ENCODE results near the gene NPHP4.
"Not testable (repeated sequence)": the region's sequence is repeated elsewhere in the genome, so short reads cannot be mapped to it uniquely, and the experiment has no call there.

Gene NPHP4

GRCh38 chr1:5911871-5912271, 80.4 kb downstream of the NPHP4 start:
- DNase-seq (ENCODE audit: low read depth) = no peak

DNA sequence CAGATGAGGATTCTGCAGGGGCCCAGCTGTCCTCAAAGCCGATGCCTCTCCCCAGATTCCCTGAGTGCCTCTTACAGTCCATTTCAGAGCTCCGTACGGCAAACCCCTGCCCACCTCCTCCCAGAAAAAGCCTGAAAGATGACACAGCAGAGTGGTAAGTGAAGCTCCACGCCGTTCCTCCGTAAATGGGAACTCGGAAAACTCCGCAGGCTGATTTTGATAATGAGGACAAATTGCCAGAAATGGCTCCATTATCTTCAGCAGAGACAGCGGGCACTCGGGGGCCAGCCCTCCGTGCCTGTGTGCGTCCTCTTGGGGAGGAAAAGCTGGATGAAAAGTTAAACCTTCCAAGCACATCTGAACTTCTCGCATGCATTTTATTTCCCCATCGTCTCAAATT, 81.1 kb downstream of the NPHP4 start:
- DNase-seq (ENCODE audit: low read depth) = no peak

- DNase-seq (ENCODE audit: low read depth) = no peak
These were observed 81.6 kb downstream of the NPHP4 start for GRCh38 chr1:5910666-5911065.

GRCh38 chr1:5910276-5910620, 82.0 kb downstream of the NPHP4 start:
- no peak for DNase-seq (ENCODE audit: low read depth)

GRCh38 chr1:5909576-5910275, 82.5 kb downstream of the NPHP4 start:
- DNase-seq (ENCODE audit: low read depth) = no peak

- DNase-seq (ENCODE audit: low read depth) = no peak
These were observed 83.5 kb downstream of the NPHP4 start for GRCh38 chr1:5908461-5909375.

- DNase-seq (ENCODE audit: low read depth) = no peak
These were observed 84.3 kb downstream of the NPHP4 start for GRCh38 chr1:5907966-5908365.

DNA sequence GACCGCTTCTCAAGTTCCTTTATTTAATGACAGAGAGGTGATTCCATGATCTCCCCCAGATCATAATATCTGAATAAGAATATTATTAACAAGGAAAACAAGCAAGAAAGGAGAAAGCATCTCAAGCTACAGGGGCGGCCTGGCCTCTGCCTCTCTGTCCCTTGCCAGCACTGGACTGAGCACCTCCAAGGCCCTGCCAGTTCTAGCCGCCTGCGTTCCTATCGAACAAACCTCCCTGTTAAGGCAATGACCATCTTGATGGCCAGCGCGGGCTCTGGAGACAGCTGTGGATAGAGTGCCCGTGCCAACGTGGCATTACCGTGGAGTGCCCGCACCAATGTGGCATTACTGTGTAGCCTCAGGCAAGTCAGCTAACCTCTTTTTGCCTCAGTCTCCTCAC, 84.8 kb downstream of the NPHP4 start:
- DNase-seq (ENCODE audit: low read depth) = no peak

- DNase-seq (ENCODE audit: low read depth) = no peak
These were observed 85.3 kb downstream of the NPHP4 start for GRCh38 chr1:5906966-5907365.

DNA sequence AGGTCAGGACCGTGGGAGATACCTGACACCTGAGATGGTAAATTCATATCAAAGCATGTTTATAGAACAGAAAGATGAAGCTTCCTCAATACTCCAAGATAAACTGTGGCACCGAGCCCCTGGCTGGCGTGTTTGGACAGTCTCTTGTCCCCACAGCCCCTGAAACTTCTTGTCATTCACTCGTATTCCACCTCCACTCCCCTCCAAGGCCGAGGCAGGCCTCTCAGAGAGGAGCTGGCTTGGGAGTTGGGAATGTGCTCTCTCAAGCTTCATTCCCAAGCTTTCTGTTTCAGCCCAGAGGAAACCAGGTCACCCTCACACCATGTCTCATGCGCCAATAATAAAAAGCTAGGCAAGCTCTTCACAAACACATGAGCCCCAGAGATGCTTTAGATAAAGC, 86.1 kb downstream of the NPHP4 start:
- DNase-seq (ENCODE audit: low read depth) = no peak

DNA sequence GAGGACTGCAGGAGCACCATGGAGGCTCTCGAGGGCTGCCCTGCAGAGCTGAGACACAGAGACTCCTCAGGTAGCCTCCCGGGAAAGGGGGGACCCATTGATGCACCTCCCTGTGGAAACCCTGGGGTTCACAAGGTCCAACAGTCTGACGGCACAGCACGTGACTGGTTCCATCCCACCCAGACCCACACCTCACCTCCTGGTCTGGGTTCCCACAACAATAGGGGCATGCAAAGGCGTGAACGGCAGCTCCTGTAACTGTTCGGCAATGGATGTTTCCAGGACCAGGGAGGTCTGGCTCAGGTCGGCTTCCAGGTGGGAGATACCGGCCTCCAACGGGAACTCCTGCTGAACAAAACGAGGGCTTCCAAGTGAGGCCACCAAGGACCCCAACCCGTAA, 86.8 kb downstream of the NPHP4 start:
- DNase-seq (ENCODE audit: low read depth) = no peak

- DNase-seq (ENCODE audit: low read depth) = no peak
These were observed 87.7 kb downstream of the NPHP4 start for GRCh38 chr1:5904551-5904950.

DNA sequence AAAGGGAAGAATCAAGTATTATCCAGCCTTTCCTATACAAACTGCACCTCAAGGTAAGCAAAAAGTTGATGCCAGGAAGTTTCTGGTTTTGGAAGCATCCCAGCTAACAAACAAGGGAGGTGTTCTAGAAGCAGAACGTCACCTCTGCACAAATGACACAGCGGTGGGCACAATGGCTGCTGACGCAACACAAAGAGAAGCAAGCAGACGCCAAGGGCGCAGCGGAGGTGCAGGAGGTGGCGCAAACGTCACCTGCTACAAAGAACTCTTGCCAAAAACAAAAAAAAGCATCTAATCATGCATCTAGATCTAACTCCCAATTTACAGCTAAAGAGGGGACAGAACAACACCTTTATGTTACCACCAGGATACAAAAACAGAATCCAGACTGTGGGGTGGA, 88.5 kb downstream of the NPHP4 start:
- no peak for DNase-seq (ENCODE audit: low read depth)

DNA sequence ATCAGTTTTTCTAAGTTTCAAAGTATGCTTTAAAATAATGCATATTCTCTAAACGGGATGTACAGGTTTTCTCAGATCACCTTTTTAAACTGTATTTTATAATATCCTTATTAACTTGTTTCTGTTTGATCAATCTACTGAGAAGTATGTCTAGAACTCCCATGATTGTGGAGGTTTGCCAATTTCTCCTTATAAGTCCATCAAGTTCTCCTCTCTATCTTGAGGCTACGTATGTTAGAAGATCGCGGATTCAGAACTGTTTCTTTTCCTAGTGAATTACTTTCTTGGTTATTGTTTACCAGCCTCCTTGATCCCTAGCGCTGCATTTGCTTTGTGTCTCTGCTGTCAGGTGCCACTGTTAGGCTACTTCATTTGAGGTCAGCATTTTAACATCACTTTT, 89.2 kb downstream of the NPHP4 start:
- no peak for DNase-seq (ENCODE audit: low read depth)

DNA sequence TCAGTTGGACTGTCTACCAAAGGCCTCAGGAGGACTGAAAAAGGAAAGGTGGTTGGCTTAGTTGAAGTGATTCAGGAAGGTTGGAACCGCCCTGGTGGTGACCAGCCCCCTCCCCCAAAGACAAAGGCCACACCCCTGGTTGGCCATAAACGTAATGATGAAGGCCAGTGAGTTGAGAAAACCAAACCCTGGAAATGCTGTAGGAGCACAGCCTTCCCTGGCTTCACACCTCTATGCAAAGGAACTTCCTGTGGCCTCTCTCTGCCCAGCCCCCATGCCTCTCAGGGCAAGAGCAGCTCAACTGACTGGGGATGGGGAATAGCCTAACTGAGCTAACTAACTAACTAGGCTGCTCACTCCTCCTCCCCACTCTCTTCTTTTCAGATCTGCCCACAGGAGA, 90.4 kb downstream of the NPHP4 start:
- no peak for DNase-seq (ENCODE audit: low read depth)

GRCh38 chr1:5901150-5901549, 91.1 kb downstream of the NPHP4 start:
- DNase-seq (ENCODE audit: low read depth) = no peak

- DNase-seq (ENCODE audit: low read depth) = no peak
These were observed 94.0 kb downstream of the NPHP4 start for GRCh38 chr1:5898266-5898665.

DNA sequence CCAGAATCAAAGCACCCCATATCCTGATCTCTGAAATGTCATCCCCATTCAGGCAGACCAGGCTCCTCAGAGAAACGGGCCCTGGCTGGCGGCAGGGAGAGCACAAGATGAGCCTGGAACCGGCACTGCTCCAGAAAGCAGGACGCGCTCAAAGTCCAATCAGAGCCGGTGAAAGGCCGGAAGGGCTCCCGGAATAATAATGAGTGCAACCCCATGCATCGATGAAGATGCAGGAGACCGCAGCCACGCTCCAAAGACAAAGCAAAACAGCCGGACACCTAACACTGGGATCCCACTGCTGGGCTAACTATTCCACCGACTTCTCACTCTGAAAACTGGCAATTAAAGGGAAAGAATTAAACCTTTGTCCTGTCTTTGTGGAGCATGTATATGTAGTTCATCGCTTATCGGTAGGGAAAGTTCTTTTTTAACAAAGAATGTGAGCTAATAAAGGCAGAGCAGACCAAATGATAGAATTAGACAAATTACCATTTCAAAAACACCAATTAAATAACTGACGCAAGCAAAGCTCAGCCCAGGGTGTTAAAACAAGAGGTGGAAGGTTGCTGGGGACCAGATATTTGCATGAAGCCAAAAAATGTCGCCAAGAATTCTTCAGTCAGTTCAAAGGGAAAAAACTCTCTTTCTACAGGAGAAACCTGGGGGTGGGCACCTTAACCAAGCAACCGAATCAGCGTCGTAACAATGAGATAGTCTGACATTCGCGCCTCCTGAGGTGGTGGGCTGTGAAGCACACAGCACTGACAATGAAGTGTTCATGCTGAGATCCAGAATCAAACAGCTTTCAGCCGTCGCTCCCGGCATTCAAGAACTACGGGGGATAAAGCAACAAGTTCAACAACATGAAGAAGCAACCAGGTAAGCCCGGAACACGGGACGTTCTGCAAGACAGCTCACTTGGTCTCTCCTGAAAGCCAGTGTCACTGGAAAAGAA, 95.2 kb downstream of the NPHP4 start:
- no peak for DNase-seq (ENCODE audit: low read depth)

GRCh38 chr1:5895446-5896406, 96.5 kb downstream of the NPHP4 start:
- DNase-seq (ENCODE audit: low read depth) = no peak

- not testable (repeated sequence) for DNase-seq (ENCODE audit: low read depth)
These were observed 98.4 kb downstream of the NPHP4 start for GRCh38 chr1:5893699-5894278.

DNA sequence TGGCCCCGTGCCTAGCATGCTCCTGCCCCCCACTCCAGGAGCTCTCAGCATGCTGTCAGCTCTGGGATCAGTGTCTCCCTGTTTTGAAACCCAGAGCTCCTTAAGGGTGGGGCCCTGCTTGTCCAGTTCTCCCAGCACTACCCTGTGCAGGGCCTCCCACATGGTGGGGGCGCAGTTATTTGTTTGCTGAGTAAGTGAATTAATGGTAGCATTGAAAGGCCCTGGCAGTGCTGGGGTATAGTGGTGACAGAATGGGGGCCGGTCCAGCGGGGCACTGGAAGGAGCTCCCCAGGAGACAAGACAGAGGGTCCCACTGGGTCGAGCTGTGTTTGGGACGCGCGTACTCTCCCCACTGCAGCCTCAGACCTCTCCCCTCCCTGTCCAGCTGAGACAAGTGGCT, 99.9 kb downstream of the NPHP4 start:
- no peak for DNase-seq (ENCODE audit: low read depth)

Data from GM04503 (cell line).